22Rv1 (cell line): ENCODE measurements around the gene PLCB1.

ENCODE experiments used
- H3K27ac ChIP-seq: fragments of 450-650 bp; 2 replicates; pipeline ENCODE4 v1.5.1; 2017
- CTCF ChIP-seq: fragments of 450-650 bp; IDR thresholded peaks from 2 replicates; pipeline ENCODE4 v1.5.1; 2017; ENCODE audit warnings: mild to moderate bottlenecking
- ZFX ChIP-seq: fragments of 450-650 bp; IDR thresholded peaks from 2 replicates; pipeline ENCODE4 v1.6.1; 2017; ENCODE audit warnings: antibody characterized with exemption, borderline replicate concordance

Gene PLCB1

GRCh38 chr20:8807480-8808201 is 675.6 kb downstream of the PLCB1 start:
- TF ChIP-seq CTCF (no peak), ZFX (no peak)
- H3K27ac ChIP-seq = no peak overlapping the region

GRCh38 chr20:8808202-8808535 is 676.1 kb downstream of the PLCB1 start:
- H3K27ac ChIP-seq = no peak overlapping the region
- no peak for TF ChIP-seq CTCF
- no peak for TF ChIP-seq ZFX

- TF ChIP-seq ZFX (no peak), CTCF (no peak)
- H3K27ac ChIP-seq = no peak overlapping the region
Observed at GRCh38 chr20:8809107-8809953, 677.3 kb downstream of the PLCB1 start.

GRCh38 chr20:8811801-8812594 is 679.9 kb downstream of the PLCB1 start:
- no peak overlapping the region for H3K27ac ChIP-seq
- TF ChIP-seq ZFX = no peak
- TF ChIP-seq CTCF = no peak

GRCh38 chr20:8812817-8813216 is 680.8 kb downstream of the PLCB1 start:
- TF ChIP-seq ZFX (no peak), CTCF (no peak)
- H3K27ac ChIP-seq = no peak overlapping the region

- H3K27ac ChIP-seq = no peak overlapping the region
- TF ChIP-seq CTCF (no peak), ZFX (no peak)
Observed at GRCh38 chr20:8815208-8815607, 683.1 kb downstream of the PLCB1 start.
